Thyroid gland (tissue), 4 donors: ENCODE data around the gene SETD2. TPM values are rescaled to one million over a fixed set of nuclear protein-coding genes. Genes with fewer than 3 reads are reported as not detected.

Source experiments
- DNase-seq, 2 donors: peaks; one replicate each; pipeline ENCODE4 v3.0.0-alpha.2; 2019
- H3K27ac ChIP-seq, 3 donors: fragments of 200-600 bp; sonication (generic); 1 replicate in 2 of 3; 2 replicates in 1 of 3; pipeline ENCODE4 v1.5.1; 2016 to 2019; ENCODE audit warnings: mild to moderate bottlenecking in 1 of 3, moderate library complexity in 1 of 3
- H3K27me3 ChIP-seq: fragments of 200-600 bp; sonication (generic); one replicate; pipeline ENCODE4 v1.5.1; 2019
- H3K36me3 ChIP-seq, 2 donors: fragments of 200-600 bp; sonication (generic); one replicate each; pipeline ENCODE4 v1.5.1; 2016 to 2019
- H3K4me1 ChIP-seq, 2 donors: fragments of 200-600 bp; sonication (generic); one replicate each; pipeline ENCODE4 v1.5.1; 2017 to 2019
- H3K4me3 ChIP-seq, 3 donors: fragments of 200-600 bp; sonication (generic); replicated peaks in 1 of 3; 1 replicate in 2 of 3; 2 replicates in 1 of 3; pipeline ENCODE4 v1.5.1; 2016; ENCODE audit warnings: mild to moderate bottlenecking in 1 of 3
- H3K9me3 ChIP-seq: fragments of 200-600 bp; sonication (generic); one replicate; pipeline ENCODE4 v1.5.1; 2017
- CTCF ChIP-seq, 6 experiments: fragments of 200-600 bp in 3 of 6; fragments of 450-650 bp in 3 of 6; sonication (generic) in 3 of 6; IDR thresholded peaks; one replicate each; pipeline ENCODE4 v1.5.1; 2016 to 2019; ENCODE audit warnings: antibody characterized with exemption in 6 of 6, mild to moderate bottlenecking in 2 of 6, inconsistent platforms in 1 of 6, moderate library complexity in 1 of 6
- POLR2A ChIP-seq, 2 donors: fragments of 450-650 bp; IDR thresholded peaks; one replicate each; pipeline ENCODE4 v1.6.1; 2017; ENCODE audit warnings: antibody characterized with exemption in 2 of 2, mild to moderate bottlenecking in 2 of 2, moderate library complexity in 1 of 2
- WGBS, 2 donors: methylation state at CpG; one replicate each; pipeline ENCODE4 v1.1.5; 2017; 5-methylcytosine and 5-hydroxymethylcytosine counted together
- intact Hi-C: fragments of 100-400 bp; cut with DNase I; formaldehyde crosslinking; loops from one replicate; pipeline ENCODE4 v1.15.1; 2023
- total RNA-seq, 4 donors: library from RNA; depleted of rRNA; stranded (reverse); fragments of >200 nt; gene quantifications; one replicate each; pipeline ENCODE4 v1.2.3, GENCODE V29; 2016

The SETD2 gene
- total RNA-seq, 4 donors from 2014 or later, result 74.3 to 128 (median 85.5) TPM

GRCh38 chr3:46994801-46995731, 168.8 kb downstream of the SETD2 start:
- H3K36me3 ChIP-seq, result no peaks in the 10 kb centered on the region
- WGBS, 2 donors, result 91 to 98% methylated on average over 13 to 22 of the region's 29 CpGs
- DNase-seq, result no peak
- intact Hi-C loops, result loop anchor here (5.0 kb wide), 2 partner anchors 73 to 288 kb away; no protein-coding TSS in a partner anchor
- no peaks in the 10 kb centered on the region for H3K4me1 ChIP-seq
- TF ChIP-seq POLR2A (IDR thresholded peaks at IDR 0.05) (no peak), CTCF (IDR thresholded peaks at IDR 0.05) (no peak)
- no peaks in the 10 kb centered on the region for H3K9me3 ChIP-seq
- H3K27ac ChIP-seq, result no peak overlapping the region
- H3K27me3 ChIP-seq, result no peaks in the 10 kb centered on the region
- H3K4me3 ChIP-seq, result no peak overlapping the region

DNA sequence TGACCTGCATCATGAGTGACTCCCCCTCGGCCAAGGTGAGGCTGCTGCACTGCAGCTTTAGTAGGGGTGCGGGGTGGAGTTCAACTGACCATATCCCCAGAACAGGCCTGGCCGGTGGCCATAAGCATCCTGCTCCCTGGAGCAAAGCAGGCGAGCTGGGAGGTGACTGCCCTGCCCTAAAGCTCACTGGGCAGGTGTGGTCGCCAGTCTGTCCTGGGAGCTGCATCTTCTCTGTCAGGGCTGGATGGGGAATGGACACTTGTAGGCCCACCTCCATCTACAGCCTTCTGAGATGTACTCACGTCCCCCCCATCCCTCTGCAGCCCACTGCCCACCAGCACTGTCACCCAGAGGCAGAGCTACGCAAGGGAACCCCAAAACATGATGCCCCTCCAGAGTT, 169.9 kb downstream of the SETD2 start:
- TF ChIP-seq CTCF (IDR thresholded peaks at IDR 0.05), result no peak
- TF ChIP-seq POLR2A (IDR thresholded peaks at IDR 0.05), result no peak
- WGBS, 2 donors, result 81 to 86% methylated on average over 4 of the region's 7 CpGs
- peaks cover 0 to under 1% of the 10 kb centered on the region in 2 donors for H3K4me1 ChIP-seq
- no peak overlapping the region for H3K4me3 ChIP-seq
- H3K9me3 ChIP-seq, result no peaks in the 10 kb centered on the region
- intact Hi-C loops, result loop anchor here (5.0 kb wide), 1 partner anchor 287 kb away; no protein-coding TSS in a partner anchor
- H3K36me3 ChIP-seq, result no peaks in the 10 kb centered on the region
- no peak for DNase-seq
- H3K27me3 ChIP-seq, result no peaks in the 10 kb centered on the region
- no peak overlapping the region for H3K27ac ChIP-seq

DNA sequence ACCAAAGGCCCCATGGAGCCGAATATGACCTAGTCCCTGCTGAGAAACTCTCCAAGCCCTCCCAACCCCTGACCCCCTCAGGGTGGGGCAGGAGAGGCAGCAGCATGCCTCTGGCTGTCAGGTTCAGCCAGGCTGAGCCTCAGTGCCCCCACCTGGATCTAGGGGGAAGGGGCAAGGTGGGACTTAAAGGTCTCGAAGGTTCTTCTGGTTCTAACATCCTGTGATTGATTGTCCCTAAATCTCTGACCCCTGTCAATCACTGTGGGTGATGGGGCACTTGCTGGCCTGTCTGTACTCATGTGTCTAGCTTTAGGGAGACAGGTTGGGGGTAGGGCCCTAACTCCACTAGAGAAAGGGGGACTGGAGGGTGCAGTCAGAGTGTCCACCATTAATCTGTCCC, 170.6 kb downstream of the SETD2 start:
- H3K4me1 ChIP-seq, result peaks cover 0 to 4% of the 10 kb centered on the region in 2 donors
- no peaks in the 10 kb centered on the region for H3K9me3 ChIP-seq
- H3K4me3 ChIP-seq, result no peak overlapping the region
- H3K27me3 ChIP-seq, result no peaks in the 10 kb centered on the region
- H3K36me3 ChIP-seq, result no peaks in the 10 kb centered on the region
- TF ChIP-seq CTCF (IDR thresholded peaks at IDR 0.05) (no peak), POLR2A (IDR thresholded peaks at IDR 0.05) (no peak)
- no peak for DNase-seq
- intact Hi-C loops, result loop anchor here (5.0 kb wide), 1 partner anchor 286 kb away; no protein-coding TSS in a partner anchor
- H3K27ac ChIP-seq, result no peak overlapping the region
- 85 to 88% methylated on average over 1 to 2 of the region's 2 CpGs for WGBS, 2 donors

DNA sequence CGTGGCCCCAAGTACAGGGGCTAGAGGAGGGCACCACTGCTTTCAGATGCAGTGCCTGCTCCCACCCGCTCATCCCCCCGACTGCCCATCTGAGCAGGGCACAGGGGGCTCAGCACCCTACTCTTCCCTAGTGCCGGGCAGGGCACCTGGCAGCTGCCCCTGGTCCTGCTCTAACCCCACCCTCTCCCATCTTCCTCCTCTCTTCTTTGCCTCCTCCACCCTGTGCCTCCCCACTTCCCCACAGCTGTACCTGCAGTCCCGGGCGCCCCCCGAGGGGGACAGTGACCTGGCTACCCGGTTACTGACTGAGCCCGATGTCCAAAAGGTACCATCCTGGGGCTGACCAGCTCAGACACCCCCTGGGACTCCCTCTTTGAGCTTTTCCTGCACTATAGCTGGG, 171.7 kb downstream of the SETD2 start:
- Histone ChIP-seq H3K27me3 (no peaks in the 10 kb centered on the region), H3K36me3 (no peaks in the 10 kb centered on the region), H3K4me3 (no peak overlapping the region), H3K4me1 (peaks cover 0 to 7% of the 10 kb centered on the region in 2 donors), H3K9me3 (no peaks in the 10 kb centered on the region), H3K27ac (no peak overlapping the region)
- 93 to 97% methylated on average over 7 to 9 of the region's 9 CpGs for WGBS, 2 donors
- TF ChIP-seq POLR2A (IDR thresholded peaks at IDR 0.05) (no peak), CTCF (IDR thresholded peaks at IDR 0.05) (no peak)
- DNase-seq, result no peak
- intact Hi-C loops, result loop anchor here (5.0 kb wide), 1 partner anchor 285 kb away; no protein-coding TSS in a partner anchor
